ENCODE data around the gene RBP2.

- TF ChIP-seq CTCF (IDR thresholded peaks at IDR 0.05; ENCODE audit: low read depth, low read length) (no peak), EZH2phosphoT487 (IDR thresholded peaks at IDR 0.05; ENCODE audit: low read depth) (no peak)
These were observed 26.8 kb downstream of the RBP2 start for GRCh38 chr3:139449566-139449965.

Measured in OCI-LY3 (cell line).